ENCODE measurements around the gene NUDT14. TPM values are rescaled to one million over a fixed set of nuclear protein-coding genes. Genes with fewer than 3 reads are reported as not detected.

NUDT14 gene
- total and polyA plus RNA-seq, 2 of the 4 experiments (the other 2 are of a cell fraction) = 5.6 to 9.3 TPM

- H4K91ac ChIP-seq (ENCODE audit: insufficient read depth, low read depth, low read length) = no peak overlapping the region
- H3K4me2 ChIP-seq (ENCODE audit: low read depth, low read length) = no peak overlapping the region
- no peaks in the 10 kb centered on the region for H4K20me1 ChIP-seq (ENCODE audit: insufficient read depth, low read length)
- no peak overlapping the region for H2BK5ac ChIP-seq (ENCODE audit: low read depth, low read length, poor library complexity, severe bottlenecking)
- no peak overlapping the region for H4K8ac ChIP-seq (ENCODE audit: low read depth in 2 of 2, low read length in 2 of 2)
- no peak overlapping the region for H3K27ac ChIP-seq (ENCODE audit: insufficient read depth, low read length)
- H2AFZ ChIP-seq (replicated peaks; ENCODE audit: low read length, poor library complexity) = peak overlapping the region; percentile 23
- H3K36me3 ChIP-seq (ENCODE audit: control insufficient read depth, insufficient read depth, low read length) = no peaks in the 10 kb centered on the region
- no peaks in the 10 kb centered on the region for H3K79me1 ChIP-seq (ENCODE audit: low read depth in 1 of 2, low read length in 2 of 2)
- ATAC-seq (ENCODE audit: low read depth) = no peak
- no peaks in the 10 kb centered on the region for H3K9me1 ChIP-seq (ENCODE audit: insufficient read depth, low read length)
- no peak overlapping the region for H4K5ac ChIP-seq (ENCODE audit: low read depth, low read length)
- dilution Hi-C loops (cut with HindIII; ENCODE audit: low sequenced_read_pairs, unreplicated experiment) (no loop called here), intact Hi-C loops (cut with micrococcal nuclease) (no loop called here), in situ Hi-C loops (cut with MboI; ENCODE audit: low sequenced_read_pairs) (no loop called here)
- POLR2A ChIA-PET (ENCODE audit: unreplicated experiment) = no interaction called here
- H3K4me1 ChIP-seq (ENCODE audit: control insufficient read depth, insufficient read depth, low read length) = peaks cover 10% of the 10 kb centered on the region; the same call in 1 of the 2 replicates
- no peak overlapping the region for H3K4ac ChIP-seq (ENCODE audit: low read depth, low read length)
- H3K9ac ChIP-seq (ENCODE audit: low read depth, low read length) = no peak overlapping the region
- H3K4me3 ChIP-seq (ENCODE audit: insufficient read depth, low read depth, low read length) = no peak overlapping the region
- H3K9me3 ChIP-seq (ENCODE audit: control insufficient read depth, insufficient read depth, low read length) = no peaks in the 10 kb centered on the region
- TF ChIP-seq POLR2A (IDR thresholded peaks at IDR 0.05; ENCODE audit: low read depth, low read length) (no peak), USF2 (IDR thresholded peaks at IDR 0.05; ENCODE audit: low read depth, low read length) (no peak), CEBPB (IDR thresholded peaks at IDR 0.05; ENCODE audit: low read depth, low read length) (no peak), MXI1 (IDR thresholded peaks at IDR 0.05; ENCODE audit: borderline replicate concordance, low read depth, low read length) (no peak), MAZ (IDR thresholded peaks at IDR 0.05; ENCODE audit: borderline replicate concordance, low read depth, low read length) (no peak), BHLHE40 (IDR thresholded peaks at IDR 0.05; ENCODE audit: low read depth, low read length) (no peak), CHD1 (IDR thresholded peaks at IDR 0.05; ENCODE audit: low read depth, low read length) (no peak), RAD21 (IDR thresholded peaks at IDR 0.05; ENCODE audit: low read length) (no peak), ELK1 (IDR thresholded peaks at IDR 0.05; ENCODE audit: borderline replicate concordance, low read depth, low read length) (no peak), NFE2L2 (IDR thresholded peaks at IDR 0.05; ENCODE audit: low read depth, low read length) (no peak), SMC3 (IDR thresholded peaks at IDR 0.05; ENCODE audit: low read depth, low read length) (no peak), CTCF (conservative IDR thresholded peaks at IDR 0.05; ENCODE audit: low read depth, low read length) (no peak), MAFK (IDR thresholded peaks at IDR 0.05; ENCODE audit: low read depth, low read length) (no peak), FOS (IDR thresholded peaks at IDR 0.05; ENCODE audit: low read depth, low read length) (no peak), RFX5 (IDR thresholded peaks at IDR 0.05; ENCODE audit: low read depth, low read length) (no peak)
- no peak overlapping the region for H3K56ac ChIP-seq (ENCODE audit: extremely low read depth, insufficient read depth, low read length)
- H3K14ac ChIP-seq (replicated peaks; ENCODE audit: low read depth, low read length) = no peak overlapping the region
- H2AK9ac ChIP-seq (replicated peaks; ENCODE audit: low read depth, low read length, poor library complexity) = no peak overlapping the region
- H3K27me3 ChIP-seq (ENCODE audit: control insufficient read depth, insufficient read depth, low read length) = peaks cover 41% of the 10 kb centered on the region
- H3K18ac ChIP-seq (ENCODE audit: low read depth, low read length) = no peak overlapping the region
- DNase-seq = no peak
- no CpG with 5 or more reads among the region's 10 CpGs for WGBS, 2 experiments (ENCODE audit: extremely low coverage in 2 of 2, insufficient read length in 1 of 2)
- H2AK5ac ChIP-seq (ENCODE audit: low read depth, low read length) = no peak overlapping the region
- CTCF ChIA-PET = interaction anchor here (1.0 kb wide), 1 partner anchor 157 kb away, joined by 3 read pairs; no protein-coding TSS in a partner anchor
- H2BK15ac ChIP-seq (ENCODE audit: low read depth, low read length) = no peak overlapping the region
- no TSS peak for BruUV-seq (replicated peaks)
- H2BK120ac ChIP-seq (ENCODE audit: low read depth, low read length) = no peak overlapping the region
- H3K23ac ChIP-seq (ENCODE audit: low read depth, low read length) = no peak overlapping the region
- no peak overlapping the region for H2BK20ac ChIP-seq (ENCODE audit: low read depth, low read length)
Measured at GRCh38 chr14:105195051-105195450, 13.9 kb upstream of the NUDT14 start.
